Activated naive CD8-positive, alpha-beta T cell (primary cell): Measurements from ENCODE around the gene PCF11.

Experiments used
- H3K27ac Mint-ChIP-seq: one replicate; pipeline ENCODE4 v1.8.0; 2021; ENCODE audit warnings: mixed read lengths
- H3K27me3 Mint-ChIP-seq: one replicate; pipeline ENCODE4 v1.8.0; 2021; ENCODE audit warnings: mixed read lengths
- H3K36me3 Mint-ChIP-seq: one replicate; pipeline ENCODE4 v1.8.0; 2021; ENCODE audit warnings: mixed read lengths
- H3K4me1 Mint-ChIP-seq: one replicate; pipeline ENCODE4 v1.8.0; 2021; ENCODE audit warnings: low read depth, mixed read lengths
- H3K4me3 Mint-ChIP-seq: one replicate; pipeline ENCODE4 v1.8.0; 2021; ENCODE audit warnings: mild to moderate bottlenecking, mixed read lengths
- H3K9me3 Mint-ChIP-seq: one replicate; pipeline ENCODE4 v1.8.0; 2021; ENCODE audit warnings: low read depth, mixed read lengths

PCF11 gene

GRCh38 chr11:83161610-83162199 is 4.8 kb downstream of the PCF11 start:
- peak overlapping the region; percentile 74 for H3K27ac Mint-ChIP-seq
- peaks cover 68% of the 10 kb centered on the region for H3K4me1 Mint-ChIP-seq

GRCh38 chr11:83162377-83162776 is 5.4 kb downstream of the PCF11 start:
- peaks cover 29% of the 10 kb centered on the region for H3K36me3 Mint-ChIP-seq

More at GRCh38 chr11:83161610-83162199, 4.8 kb downstream of the PCF11 start:
- Mint-ChIP-seq H3K4me3 (peak overlapping the region; percentile 100), H3K27me3 (no peaks in the 10 kb centered on the region), H3K9me3 (no peaks in the 10 kb centered on the region), H3K36me3 (peaks cover 29% of the 10 kb centered on the region)

GRCh38 chr11:83166193-83166866 is 9.4 kb downstream of the PCF11 start:
- H3K36me3 Mint-ChIP-seq: peaks cover 34% of the 10 kb centered on the region
- H3K27me3 Mint-ChIP-seq: no peaks in the 10 kb centered on the region
- no peaks in the 10 kb centered on the region for H3K9me3 Mint-ChIP-seq
- H3K27ac Mint-ChIP-seq: peak overlapping the region; percentile 51
- H3K4me1 Mint-ChIP-seq: peaks cover 91% of the 10 kb centered on the region
- peak overlapping the region; percentile 15 for H3K4me3 Mint-ChIP-seq

More at GRCh38 chr11:83162377-83162776, 5.4 kb downstream of the PCF11 start:
- Mint-ChIP-seq H3K27ac (peak overlapping the region; percentile 74), H3K27me3 (no peaks in the 10 kb centered on the region), H3K9me3 (no peaks in the 10 kb centered on the region), H3K4me3 (peak overlapping the region; percentile 100), H3K4me1 (peaks cover 75% of the 10 kb centered on the region)

GRCh38 chr11:83168756-83169155 is 11.8 kb downstream of the PCF11 start:
- Mint-ChIP-seq H3K27ac (no peak overlapping the region), H3K4me1 (peaks cover 87% of the 10 kb centered on the region)

GRCh38 chr11:83170865-83171264 is 13.9 kb downstream of the PCF11 start:
- no peaks in the 10 kb centered on the region for H3K27me3 Mint-ChIP-seq
- H3K4me3 Mint-ChIP-seq: peak overlapping the region; percentile 73
- H3K9me3 Mint-ChIP-seq: no peaks in the 10 kb centered on the region
- peaks cover 88% of the 10 kb centered on the region for H3K4me1 Mint-ChIP-seq
- peaks cover 28% of the 10 kb centered on the region for H3K36me3 Mint-ChIP-seq
- H3K27ac Mint-ChIP-seq: peak overlapping the region; percentile 58

More at GRCh38 chr11:83168756-83169155, 11.8 kb downstream of the PCF11 start:
- Mint-ChIP-seq H3K36me3 (peaks cover 33% of the 10 kb centered on the region), H3K4me3 (peak overlapping the region; percentile 27), H3K27me3 (no peaks in the 10 kb centered on the region), H3K9me3 (no peaks in the 10 kb centered on the region)

- H3K9me3 Mint-ChIP-seq: no peaks in the 10 kb centered on the region
- H3K27ac Mint-ChIP-seq: no peak overlapping the region
- H3K4me1 Mint-ChIP-seq: peaks cover 85% of the 10 kb centered on the region
- no peaks in the 10 kb centered on the region for H3K27me3 Mint-ChIP-seq
- H3K36me3 Mint-ChIP-seq: peaks cover 27% of the 10 kb centered on the region
- H3K4me3 Mint-ChIP-seq: peak overlapping the region; percentile 68
Measured at GRCh38 chr11:83172551-83172950, 15.6 kb downstream of the PCF11 start.

- H3K4me1 Mint-ChIP-seq: peaks cover 74% of the 10 kb centered on the region
- peak overlapping the region; percentile 51 for H3K4me3 Mint-ChIP-seq
- no peaks in the 10 kb centered on the region for H3K9me3 Mint-ChIP-seq
- H3K27ac Mint-ChIP-seq: peak overlapping the region; percentile 22
- H3K27me3 Mint-ChIP-seq: no peaks in the 10 kb centered on the region
- H3K36me3 Mint-ChIP-seq: peaks cover 18% of the 10 kb centered on the region
Measured at GRCh38 chr11:83174008-83174407, 17.1 kb downstream of the PCF11 start.

GRCh38 chr11:83175815-83176214 is 18.9 kb downstream of the PCF11 start:
- peak overlapping the region; percentile 24 for H3K27ac Mint-ChIP-seq
- peaks cover 61% of the 10 kb centered on the region for H3K4me1 Mint-ChIP-seq
- H3K27me3 Mint-ChIP-seq: no peaks in the 10 kb centered on the region
- H3K36me3 Mint-ChIP-seq: peaks cover 10% of the 10 kb centered on the region
- H3K4me3 Mint-ChIP-seq: no peak overlapping the region
- no peaks in the 10 kb centered on the region for H3K9me3 Mint-ChIP-seq

GRCh38 chr11:83181815-83182214 is 24.9 kb downstream of the PCF11 start:
- no peaks in the 10 kb centered on the region for H3K27me3 Mint-ChIP-seq
- peaks cover 27% of the 10 kb centered on the region for H3K4me1 Mint-ChIP-seq
- H3K27ac Mint-ChIP-seq: peak overlapping the region; percentile 61
- no peak overlapping the region for H3K4me3 Mint-ChIP-seq
- peaks cover 7% of the 10 kb centered on the region for H3K36me3 Mint-ChIP-seq
- H3K9me3 Mint-ChIP-seq: no peaks in the 10 kb centered on the region

- no peak overlapping the region for H3K4me3 Mint-ChIP-seq
- peaks cover 14% of the 10 kb centered on the region for H3K36me3 Mint-ChIP-seq
- peaks cover 17% of the 10 kb centered on the region for H3K4me1 Mint-ChIP-seq
- H3K27ac Mint-ChIP-seq: no peak overlapping the region
- no peaks in the 10 kb centered on the region for H3K27me3 Mint-ChIP-seq
- no peaks in the 10 kb centered on the region for H3K9me3 Mint-ChIP-seq
Measured at GRCh38 chr11:83185767-83186166, 28.8 kb downstream of the PCF11 start.

GRCh38 chr11:83187465-83187864 is 30.5 kb downstream of the PCF11 start:
- Mint-ChIP-seq H3K9me3 (no peaks in the 10 kb centered on the region), H3K4me3 (no peak overlapping the region), H3K4me1 (peaks cover 21% of the 10 kb centered on the region), H3K36me3 (peaks cover 16% of the 10 kb centered on the region), H3K27me3 (no peaks in the 10 kb centered on the region), H3K27ac (peak overlapping the region; percentile 35)

GRCh38 chr11:83191491-83191890 is 34.6 kb downstream of the PCF11 start:
- Mint-ChIP-seq H3K27ac (peak overlapping the region; percentile 78), H3K4me1 (peaks cover 40% of the 10 kb centered on the region), H3K27me3 (no peaks in the 10 kb centered on the region), H3K36me3 (peaks cover 15% of the 10 kb centered on the region), H3K9me3 (no peaks in the 10 kb centered on the region), H3K4me3 (peak overlapping the region; percentile 99)

GRCh38 chr11:83191986-83192385 is 35.1 kb downstream of the PCF11 start:
- H3K27me3 Mint-ChIP-seq: no peaks in the 10 kb centered on the region
- peaks cover 11% of the 10 kb centered on the region for H3K36me3 Mint-ChIP-seq
- H3K4me1 Mint-ChIP-seq: peaks cover 44% of the 10 kb centered on the region
- peak overlapping the region; percentile 96 for H3K27ac Mint-ChIP-seq
- peak overlapping the region; percentile 99 for H3K4me3 Mint-ChIP-seq
- no peaks in the 10 kb centered on the region for H3K9me3 Mint-ChIP-seq

GRCh38 chr11:83192606-83193245 is 35.8 kb downstream of the PCF11 start:
- Mint-ChIP-seq H3K27ac (peak overlapping the region; percentile 96), H3K4me3 (peak overlapping the region; percentile 99), H3K36me3 (peaks cover 9% of the 10 kb centered on the region), H3K9me3 (no peaks in the 10 kb centered on the region), H3K27me3 (no peaks in the 10 kb centered on the region), H3K4me1 (peaks cover 48% of the 10 kb centered on the region)
